Measurements from ENCODE around the gene ASIC3.
"Not testable (repeated sequence)": the region's sequence is repeated elsewhere in the genome, so short reads cannot be mapped to it uniquely, and the experiment has no call there.

ASIC3 gene

GRCh38 chr7:151032936-151033863 is 15.1 kb upstream of the ASIC3 start:
- DNase-seq (ENCODE audit: low spot score) (no peak), FAIRE-seq (no peak)

GRCh38 chr7:151033864-151034249 is 14.5 kb upstream of the ASIC3 start:
- FAIRE-seq = no peak

DNA sequence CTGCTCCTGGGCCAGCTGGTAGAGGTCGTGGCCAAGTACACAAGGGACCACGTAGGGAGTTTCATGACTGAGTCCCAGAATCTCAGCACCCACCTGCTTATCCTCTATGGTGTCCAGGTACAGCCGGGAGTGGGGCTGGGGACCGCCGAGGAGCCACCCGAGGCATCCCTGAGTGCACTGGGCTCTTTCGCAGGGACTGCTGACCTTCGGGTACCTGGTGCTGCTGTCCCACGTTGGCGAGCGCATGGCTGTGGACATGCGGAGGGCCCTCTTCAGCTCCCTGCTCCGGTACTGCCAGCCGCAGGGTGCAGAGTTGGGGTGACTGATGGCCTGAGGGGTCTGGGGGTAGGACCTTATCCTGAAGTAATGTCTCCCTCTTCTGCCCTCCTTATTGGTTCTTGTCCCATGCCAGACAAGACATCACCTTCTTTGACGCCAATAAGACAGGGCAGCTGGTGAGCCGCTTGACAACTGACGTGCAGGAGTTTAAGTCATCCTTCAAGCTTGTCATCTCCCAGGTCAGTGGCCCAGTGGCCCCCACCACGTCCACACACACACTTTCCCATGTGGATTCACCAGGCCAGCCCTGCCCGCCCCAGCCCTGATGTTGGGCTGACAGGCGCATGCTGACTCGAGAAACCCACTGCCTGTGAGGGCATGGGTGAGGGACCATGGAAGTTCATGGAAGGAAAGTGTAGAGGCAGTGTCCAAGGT is 13.9 kb upstream of the ASIC3 start:
- DNase-seq (ENCODE audit: low spot score) (no peak), FAIRE-seq (no peak)

More at GRCh38 chr7:151033864-151034249, 14.5 kb upstream of the ASIC3 start:
- DNase-seq (ENCODE audit: low spot score) = no peak

DNA sequence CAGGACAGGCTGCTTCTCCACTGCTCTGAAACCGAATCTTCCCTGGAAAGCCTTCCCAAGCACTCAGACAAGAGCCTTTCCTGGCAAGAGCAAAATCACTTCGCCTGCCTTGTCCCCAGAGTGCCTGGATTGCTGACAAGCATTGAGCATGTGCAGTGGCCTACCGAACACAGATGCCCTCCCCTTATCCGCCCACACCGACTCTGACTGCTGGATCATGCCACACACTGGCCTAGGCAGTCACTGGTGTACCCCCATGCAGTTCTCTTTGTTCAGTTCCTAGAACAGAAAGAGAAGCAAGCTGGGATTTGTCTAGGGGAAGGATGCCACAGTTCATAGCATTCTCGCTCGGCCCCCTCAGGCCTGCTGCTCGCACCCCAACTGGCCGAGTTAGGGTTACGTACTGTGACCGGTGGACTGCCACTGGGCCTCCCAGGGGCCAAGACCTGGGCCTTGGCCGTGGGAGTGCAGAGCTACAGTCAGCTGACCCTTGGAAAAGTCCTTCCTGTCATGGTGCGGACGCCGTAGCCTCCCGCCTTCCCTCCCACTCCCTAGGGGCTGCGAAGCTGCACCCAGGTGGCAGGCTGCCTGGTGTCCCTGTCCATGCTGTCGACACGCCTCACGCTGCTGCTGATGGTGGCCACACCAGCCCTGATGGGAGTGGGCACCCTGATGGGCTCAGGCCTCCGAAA is 13.2 kb upstream of the ASIC3 start:
- FAIRE-seq (no peak), DNase-seq (ENCODE audit: low spot score) (no peak)

DNA sequence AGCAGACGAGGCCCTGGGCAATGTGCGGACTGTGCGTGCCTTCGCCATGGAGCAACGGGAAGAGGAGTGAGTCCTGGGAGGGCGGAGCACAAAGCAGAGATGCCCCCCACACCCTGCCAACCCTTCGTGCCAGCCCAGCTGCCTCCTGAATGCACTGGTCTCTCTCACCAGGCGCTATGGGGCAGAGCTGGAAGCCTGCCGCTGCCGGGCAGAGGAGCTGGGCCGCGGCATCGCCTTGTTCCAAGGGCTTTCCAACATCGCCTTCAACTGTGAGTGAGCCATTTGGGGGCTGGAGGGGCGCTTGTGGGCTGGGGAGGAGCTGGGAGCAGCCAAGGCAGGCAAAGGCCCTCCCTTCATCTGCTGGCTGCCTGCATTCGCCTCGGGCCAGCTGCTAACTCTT is 12.4 kb upstream of the ASIC3 start:
- FAIRE-seq (no peak), DNase-seq (ENCODE audit: low spot score) (no peak)

- FAIRE-seq (no peak), DNase-seq (ENCODE audit: low spot score) (peak; percentile 69)
These were observed 9.1 kb upstream of the ASIC3 start for GRCh38 chr7:151038951-151039849.

DNA sequence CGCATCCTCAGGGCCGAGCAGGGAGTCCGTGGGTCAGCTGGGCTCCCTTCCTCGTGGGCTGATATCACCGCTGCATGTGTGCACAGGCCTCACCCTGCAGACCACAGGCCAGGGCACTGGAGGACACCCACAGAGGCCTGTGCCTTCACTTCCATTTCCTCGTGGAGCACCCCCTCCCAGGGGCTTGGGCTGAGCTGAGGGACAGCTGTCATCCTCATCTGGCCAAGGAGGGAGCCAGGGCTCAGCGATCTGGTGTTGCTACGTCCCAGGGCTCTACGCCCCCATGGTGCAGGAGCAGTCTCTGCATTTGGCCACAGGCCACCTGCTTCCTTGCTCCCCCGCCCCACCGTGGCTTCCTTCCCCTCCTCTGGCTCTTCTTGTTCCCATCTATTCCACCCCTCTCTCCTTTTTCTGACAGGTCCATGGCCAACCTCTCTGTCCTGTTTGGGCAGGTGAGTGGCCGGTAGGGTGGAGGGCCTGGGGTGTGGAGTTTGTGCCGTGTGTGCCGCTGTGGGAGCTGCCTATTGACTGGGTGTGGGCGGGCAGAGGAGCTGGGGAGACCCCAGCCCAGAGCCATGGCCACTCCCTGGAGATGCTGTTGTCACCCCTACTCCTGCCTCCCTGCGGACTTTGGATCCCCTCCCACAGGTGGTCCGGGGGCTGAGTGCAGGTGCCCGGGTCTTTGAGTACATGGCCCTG is 8.3 kb upstream of the ASIC3 start:
- no peak for FAIRE-seq
- DNase-seq (ENCODE audit: low spot score) = no peak

DNA sequence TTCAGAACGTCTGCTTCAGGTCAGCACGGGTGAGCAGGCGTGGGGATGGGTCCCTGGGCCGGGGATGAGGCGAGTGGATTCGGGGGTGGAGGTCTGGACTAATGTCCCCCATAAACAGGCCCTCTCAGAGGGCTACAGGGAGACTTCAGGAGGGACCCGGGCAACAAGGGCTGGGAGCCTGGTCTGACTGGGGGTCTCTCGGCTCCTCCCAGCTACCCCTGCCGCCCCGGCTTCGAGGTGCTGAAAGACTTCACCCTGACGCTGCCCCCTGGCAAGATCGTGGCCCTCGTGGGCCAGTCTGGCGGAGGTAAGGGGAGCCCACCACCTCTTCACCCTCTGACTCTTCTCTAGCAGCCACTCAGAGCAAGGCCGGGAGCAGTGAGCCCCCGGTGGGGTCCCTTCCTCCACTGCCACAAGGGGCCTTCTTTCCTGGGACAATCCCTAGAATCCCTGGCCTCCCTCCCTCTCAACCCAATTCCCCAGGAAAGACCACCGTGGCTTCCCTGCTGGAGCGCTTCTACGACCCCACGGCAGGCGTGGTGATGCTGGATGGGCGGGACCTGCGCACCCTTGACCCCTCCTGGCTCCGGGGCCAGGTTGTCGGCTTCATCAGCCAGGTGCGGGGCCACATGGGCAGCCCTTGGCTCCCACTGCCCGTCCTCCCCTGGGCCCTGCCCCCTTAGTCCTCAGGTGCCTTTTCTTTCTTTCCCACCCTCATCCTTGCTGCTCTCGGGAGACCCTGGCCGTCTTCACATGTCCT is 7.5 kb upstream of the ASIC3 start:
- DNase-seq (ENCODE audit: low spot score) = no peak
- no peak for FAIRE-seq

GRCh38 chr7:151043449-151043848 is 4.9 kb upstream of the ASIC3 start:
- not testable (repeated sequence) for FAIRE-seq

GRCh38 chr7:151043959-151044358 is 4.4 kb upstream of the ASIC3 start:
- no peak for DNase-seq (ENCODE audit: low spot score)
- no peak for FAIRE-seq

More at GRCh38 chr7:151043449-151043848, 4.9 kb upstream of the ASIC3 start:
- not testable (repeated sequence) for DNase-seq (ENCODE audit: low spot score)

DNA sequence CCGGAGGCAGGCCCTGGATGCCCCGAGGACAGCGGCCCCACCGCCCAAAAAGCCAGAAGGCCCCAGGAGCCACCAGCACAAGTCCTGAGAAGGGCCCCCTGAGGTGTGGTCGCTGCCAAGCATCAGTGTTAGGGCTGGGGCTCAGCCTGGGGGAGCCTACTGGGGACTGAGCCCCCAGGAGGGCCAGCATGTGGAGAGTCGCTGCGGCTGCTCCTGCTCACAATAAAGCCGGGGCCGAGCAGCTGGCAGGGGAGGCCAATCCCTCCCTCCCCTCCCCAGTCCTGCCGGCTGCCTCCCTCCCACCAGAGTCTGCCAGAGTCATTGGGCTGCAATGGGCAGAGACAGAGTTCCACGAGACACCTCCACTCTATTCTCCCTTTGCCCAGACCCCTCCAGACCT is 3.1 kb upstream of the ASIC3 start:
- FAIRE-seq (no peak), DNase-seq (ENCODE audit: low spot score) (no peak)

DNA sequence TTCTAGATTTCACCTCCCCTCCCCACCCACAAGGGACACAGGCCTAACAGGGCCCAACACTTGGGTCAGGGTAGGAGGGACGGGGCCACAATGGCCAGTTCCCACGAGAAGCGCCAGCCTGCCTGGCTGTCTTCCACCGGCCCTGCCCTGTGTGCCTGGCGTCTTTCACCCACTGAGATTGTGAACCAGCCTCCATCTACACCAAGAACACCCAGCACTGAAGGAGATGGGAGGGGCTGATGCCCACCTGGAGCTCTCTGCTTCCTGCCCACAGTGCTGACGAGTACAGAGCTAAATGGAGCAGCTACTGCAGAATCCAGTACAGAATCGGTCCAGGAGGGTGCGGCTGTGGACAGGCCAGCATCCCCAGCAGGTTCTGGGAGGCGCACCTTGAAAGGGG is 2.4 kb upstream of the ASIC3 start:
- no peak for FAIRE-seq

DNA sequence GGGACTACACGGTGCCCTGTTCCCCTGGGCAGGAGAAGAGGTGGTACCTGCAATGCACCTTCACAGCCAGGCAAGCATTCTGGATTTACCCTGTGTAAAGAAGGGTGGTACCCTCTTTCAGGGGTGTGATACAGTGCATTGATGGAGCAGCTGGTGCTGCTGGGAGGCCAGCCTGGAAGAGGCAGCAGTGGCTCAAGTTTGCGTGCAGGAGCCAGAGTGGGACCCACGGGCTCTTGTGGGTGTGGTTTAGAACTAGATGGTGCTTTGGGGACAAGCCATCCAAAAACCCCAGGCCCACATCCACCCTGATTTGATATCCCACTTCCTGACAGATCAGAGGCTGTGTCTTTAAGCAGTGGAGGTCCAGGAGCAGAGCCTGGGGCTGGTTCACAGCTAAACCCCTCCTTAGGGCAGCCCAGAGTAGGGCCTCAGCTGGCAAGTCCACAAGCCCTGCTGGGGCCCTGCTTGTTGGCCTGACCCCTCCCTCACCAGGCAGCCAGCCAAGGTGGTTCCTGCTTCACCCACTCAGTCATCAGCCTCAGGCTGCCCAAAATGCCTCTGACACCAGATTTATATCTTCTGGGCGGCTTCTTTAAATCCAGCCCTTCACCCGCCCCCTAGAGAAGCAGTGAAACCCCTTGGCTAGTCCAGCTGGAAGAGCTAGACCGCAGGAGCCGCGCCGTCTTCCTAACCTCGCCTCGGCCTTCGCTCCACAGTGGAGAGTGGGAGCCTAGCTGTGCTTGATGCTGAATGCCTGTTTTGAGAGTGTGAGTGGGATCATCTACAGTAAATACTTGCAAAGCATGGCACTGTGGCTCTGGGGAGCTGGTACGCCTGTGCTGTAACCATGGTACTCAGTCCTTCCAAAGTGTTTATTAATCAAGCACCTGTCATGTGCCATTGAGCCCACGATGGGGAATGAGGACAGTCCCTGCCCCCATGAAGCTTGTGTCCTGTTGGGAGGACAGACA is 1.4 kb upstream of the ASIC3 start:
- DNase-seq (ENCODE audit: low spot score) (no peak), FAIRE-seq (no peak)

More for the DNA sequence above, 2.4 kb upstream of the ASIC3 start:
- DNase-seq (ENCODE audit: low spot score) = no peak

- FAIRE-seq = no peak
- DNase-seq (ENCODE audit: low spot score) = no peak
These were observed 656 bp downstream of the ASIC3 start for GRCh38 chr7:151048911-151049463.

GRCh38 chr7:151051108-151051507 is 2.8 kb downstream of the ASIC3 start:
- FAIRE-seq = no peak
- no peak for DNase-seq (ENCODE audit: low spot score)

GRCh38 chr7:151053096-151053495 is 4.8 kb downstream of the ASIC3 start:
- DNase-seq (ENCODE audit: low spot score) (no peak), FAIRE-seq (no peak)

DNA sequence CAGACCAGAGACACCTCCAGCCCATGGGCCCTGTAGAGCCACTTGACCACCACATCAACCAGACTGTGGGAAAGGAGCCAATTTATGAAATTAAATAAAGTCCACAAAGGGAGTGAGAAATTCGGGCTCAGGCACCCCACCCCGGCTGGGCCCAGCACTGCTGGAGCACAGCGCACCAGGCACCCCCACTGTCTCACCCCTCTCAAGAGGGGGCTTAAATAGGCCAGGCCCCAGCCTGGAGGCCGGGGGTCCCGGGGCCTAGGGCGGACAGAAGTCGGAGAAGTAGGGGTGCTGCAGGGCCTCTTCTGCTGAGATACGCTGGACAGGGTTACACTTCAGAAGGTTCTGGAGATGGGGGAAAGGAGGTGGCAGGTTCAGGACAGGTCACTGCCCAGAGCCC is 5.4 kb downstream of the ASIC3 start:
- no peak for FAIRE-seq
- no peak for DNase-seq (ENCODE audit: low spot score)

DNA sequence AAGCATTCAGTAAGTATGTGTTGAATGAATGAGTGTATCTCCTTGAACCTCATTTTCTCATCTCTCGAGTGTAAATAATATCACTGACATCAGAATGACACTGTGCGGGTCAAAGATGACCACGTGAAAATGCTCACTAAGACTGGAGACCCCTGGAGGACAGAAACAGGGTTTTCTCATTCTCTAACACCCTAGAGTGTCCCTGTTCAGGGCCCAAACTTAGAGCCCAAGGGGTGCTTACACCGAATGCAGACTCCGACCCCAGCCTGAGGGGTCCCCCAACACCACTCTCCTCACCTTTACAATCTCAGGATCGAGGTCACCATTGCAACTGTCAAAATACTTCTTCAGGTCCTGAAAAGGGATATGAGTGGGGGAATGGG is 7.9 kb downstream of the ASIC3 start:
- FAIRE-seq = no peak

More for the DNA sequence above, 7.9 kb downstream of the ASIC3 start:
- no peak for DNase-seq (ENCODE audit: low spot score)
